ENCODE data around the gene HMCN2. TPM values are rescaled to one million over a fixed set of nuclear protein-coding genes. Genes with fewer than 3 reads are reported as not detected.

Gene HMCN2
- total and polyA plus RNA-seq, 9 donors: 0.12 to 4.2 (median 0.98) TPM

DNA sequence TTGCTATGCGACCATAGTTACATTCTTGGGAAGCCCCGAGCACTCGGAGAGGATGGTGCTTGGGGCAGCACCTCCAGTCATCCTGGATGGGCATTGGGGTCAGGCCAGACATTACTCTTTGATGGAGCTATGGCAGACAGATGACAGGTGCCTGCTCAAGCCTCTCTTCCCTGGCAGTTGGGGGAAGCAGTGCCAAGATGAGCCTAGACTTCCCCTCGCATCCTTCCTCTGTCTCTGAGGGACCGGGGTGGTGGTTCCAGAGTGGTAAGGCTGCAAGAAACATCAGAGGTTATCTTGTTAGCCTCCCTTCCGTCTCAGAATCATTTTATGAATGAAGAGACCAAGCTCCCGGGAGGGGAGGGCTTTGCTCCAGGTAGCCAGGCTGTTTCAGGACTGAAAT, 2.8 kb upstream of the HMCN2 start:
- Histone ChIP-seq H3K36me3 (no peaks in the 10 kb centered on the region), H3K9me3 (no peaks in the 10 kb centered on the region), H3K27ac (no peak overlapping the region), H3K4me1 (ENCODE audit: insufficient read depth) (no peaks in the 10 kb centered on the region), H3K4me3 (no peak overlapping the region), H3K27me3 (no peaks in the 10 kb centered on the region)
- TF ChIP-seq EP300 (IDR thresholded peaks at IDR 0.05) (no peak), POLR2A (IDR thresholded peaks at IDR 0.05) (no peak)
- TF ChIP-seq, protein P1, sequence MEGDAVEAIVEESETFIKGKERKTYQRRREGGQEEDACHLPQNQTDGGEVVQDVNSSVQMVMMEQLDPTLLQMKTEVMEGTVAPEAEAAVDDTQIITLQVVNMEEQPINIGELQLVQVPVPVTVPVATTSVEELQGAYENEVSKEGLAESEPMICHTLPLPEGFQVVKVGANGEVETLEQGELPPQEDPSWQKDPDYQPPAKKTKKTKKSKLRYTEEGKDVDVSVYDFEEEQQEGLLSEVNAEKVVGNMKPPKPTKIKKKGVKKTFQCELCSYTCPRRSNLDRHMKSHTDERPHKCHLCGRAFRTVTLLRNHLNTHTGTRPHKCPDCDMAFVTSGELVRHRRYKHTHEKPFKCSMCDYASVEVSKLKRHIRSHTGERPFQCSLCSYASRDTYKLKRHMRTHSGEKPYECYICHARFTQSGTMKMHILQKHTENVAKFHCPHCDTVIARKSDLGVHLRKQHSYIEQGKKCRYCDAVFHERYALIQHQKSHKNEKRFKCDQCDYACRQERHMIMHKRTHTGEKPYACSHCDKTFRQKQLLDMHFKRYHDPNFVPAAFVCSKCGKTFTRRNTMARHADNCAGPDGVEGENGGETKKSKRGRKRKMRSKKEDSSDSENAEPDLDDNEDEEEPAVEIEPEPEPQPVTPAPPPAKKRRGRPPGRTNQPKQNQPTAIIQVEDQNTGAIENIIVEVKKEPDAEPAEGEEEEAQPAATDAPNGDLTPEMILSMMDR (IDR thresholded peaks at IDR 0.05): no peak
- intact Hi-C loops (cut with DNase I): no loop called here
- WGBS, 3 donors: 73 to 86% (median 80%) methylated on average over 7 of the region's 7 CpGs
- no peak for DNase-seq

DNA sequence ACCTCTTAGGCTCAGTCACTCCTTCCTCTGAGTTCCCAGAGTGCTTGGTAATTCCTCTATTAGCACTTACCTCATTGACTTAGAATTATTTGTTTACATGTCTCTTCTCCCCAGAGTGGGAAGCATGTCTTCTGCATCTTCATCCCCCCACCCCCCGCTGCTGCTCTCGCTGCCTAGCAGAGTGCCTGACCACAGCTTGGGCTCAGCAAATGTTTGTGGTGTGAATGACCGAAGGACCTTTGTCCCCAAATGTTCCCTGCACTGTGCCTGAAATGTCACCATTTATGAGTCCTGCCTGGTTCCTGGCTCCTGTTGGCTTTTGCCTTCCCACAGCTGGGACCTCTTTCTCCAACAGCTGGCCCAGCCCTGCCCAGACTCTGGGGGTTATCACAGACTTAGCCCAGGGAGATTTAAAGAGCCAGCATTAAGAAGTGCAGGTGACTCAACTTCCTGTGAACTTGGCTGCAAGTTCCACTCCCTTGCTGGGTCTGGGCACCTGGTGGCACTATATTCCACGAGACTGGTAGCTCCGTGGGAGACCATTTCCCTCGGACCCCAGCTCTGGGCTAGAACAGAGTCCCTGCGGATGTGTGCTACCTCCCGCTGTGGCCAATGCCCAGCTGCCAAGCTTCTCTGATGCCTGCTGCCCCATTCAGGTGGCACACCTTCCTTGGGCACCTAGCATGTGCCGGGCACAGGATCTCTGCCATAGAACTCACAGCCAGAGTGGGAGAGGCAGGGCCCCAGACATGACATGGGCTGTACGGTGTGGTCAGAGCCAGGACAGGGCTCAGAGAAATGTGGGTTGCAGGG, 1.8 kb upstream of the HMCN2 start:
- no peak for DNase-seq
- intact Hi-C loops (cut with DNase I): no loop called here

DNA sequence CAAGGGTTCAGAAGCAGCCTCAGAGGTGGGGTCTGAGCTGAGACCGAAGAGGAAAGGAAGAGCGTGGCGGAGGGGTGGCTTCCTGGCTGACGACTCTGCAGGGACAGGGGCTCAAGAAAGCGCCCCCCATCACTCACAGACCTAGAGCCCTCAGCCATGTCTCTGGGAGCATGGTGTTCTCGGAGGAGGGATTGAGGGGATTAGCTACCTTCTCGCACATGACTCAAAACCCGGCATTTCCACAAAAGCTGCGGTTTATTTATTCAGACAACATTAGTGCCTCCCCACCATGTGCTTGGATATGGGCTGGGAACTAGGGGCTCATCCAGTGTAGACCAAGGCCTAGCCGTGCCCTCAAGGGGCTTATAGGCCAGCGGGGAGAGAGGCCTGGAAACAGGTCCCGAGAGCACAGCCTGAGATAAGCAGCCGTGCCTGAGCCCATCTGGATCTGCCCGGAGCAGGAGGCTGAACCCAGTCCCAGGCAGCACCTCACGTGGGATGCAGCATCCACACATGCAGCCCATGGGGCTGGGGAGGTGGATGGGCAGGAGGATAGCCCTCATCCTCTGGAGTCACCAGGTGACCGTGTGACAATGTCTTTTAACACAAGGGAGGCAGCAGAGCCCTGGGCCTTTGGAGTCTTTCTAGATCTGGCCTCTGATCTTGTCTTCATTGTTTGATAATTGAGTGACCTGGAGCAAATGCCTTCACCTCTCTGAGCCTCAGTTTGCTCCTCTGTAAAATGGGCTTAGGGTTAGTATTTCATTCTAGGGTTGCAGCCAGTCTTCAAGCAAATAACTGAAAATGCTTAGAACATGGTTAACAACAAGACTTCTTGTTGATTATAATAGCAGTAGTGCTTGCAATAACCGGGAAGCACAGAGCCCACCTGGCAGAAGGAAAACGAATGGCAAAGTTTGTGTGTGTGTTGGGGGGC, 878 bp upstream of the HMCN2 start:
- no peaks in the 10 kb centered on the region for H3K4me1 ChIP-seq (ENCODE audit: insufficient read depth)
- H3K27ac ChIP-seq: no peak overlapping the region
- DNase-seq: no peak
- H3K4me3 ChIP-seq: no peak overlapping the region
- no peaks in the 10 kb centered on the region for H3K9me3 ChIP-seq
- no peaks in the 10 kb centered on the region for H3K27me3 ChIP-seq
- no peaks in the 10 kb centered on the region for H3K36me3 ChIP-seq
- 57 to 64% (median 58%) methylated on average over 18 of the region's 18 CpGs for WGBS, 3 donors
- TF ChIP-seq EP300 (IDR thresholded peaks at IDR 0.05): no peak
- TF ChIP-seq, protein P1 (IDR thresholded peaks at IDR 0.05): no peak
- TF ChIP-seq POLR2A (IDR thresholded peaks at IDR 0.05): no peak
- intact Hi-C loops (cut with DNase I): no loop called here

More for the DNA sequence above, 1.8 kb upstream of the HMCN2 start:
- no peak overlapping the region for H3K4me3 ChIP-seq
- H3K9me3 ChIP-seq: no peaks in the 10 kb centered on the region
- 59 to 71% (median 67%) methylated on average over 10 of the region's 10 CpGs for WGBS, 3 donors
- no peaks in the 10 kb centered on the region for H3K27me3 ChIP-seq
- H3K27ac ChIP-seq: no peak overlapping the region
- H3K4me1 ChIP-seq (ENCODE audit: insufficient read depth): no peaks in the 10 kb centered on the region
- TF ChIP-seq, protein P1 (IDR thresholded peaks at IDR 0.05): no peak
- TF ChIP-seq EP300 (IDR thresholded peaks at IDR 0.05) (no peak), POLR2A (IDR thresholded peaks at IDR 0.05) (no peak)
- no peaks in the 10 kb centered on the region for H3K36me3 ChIP-seq

DNA sequence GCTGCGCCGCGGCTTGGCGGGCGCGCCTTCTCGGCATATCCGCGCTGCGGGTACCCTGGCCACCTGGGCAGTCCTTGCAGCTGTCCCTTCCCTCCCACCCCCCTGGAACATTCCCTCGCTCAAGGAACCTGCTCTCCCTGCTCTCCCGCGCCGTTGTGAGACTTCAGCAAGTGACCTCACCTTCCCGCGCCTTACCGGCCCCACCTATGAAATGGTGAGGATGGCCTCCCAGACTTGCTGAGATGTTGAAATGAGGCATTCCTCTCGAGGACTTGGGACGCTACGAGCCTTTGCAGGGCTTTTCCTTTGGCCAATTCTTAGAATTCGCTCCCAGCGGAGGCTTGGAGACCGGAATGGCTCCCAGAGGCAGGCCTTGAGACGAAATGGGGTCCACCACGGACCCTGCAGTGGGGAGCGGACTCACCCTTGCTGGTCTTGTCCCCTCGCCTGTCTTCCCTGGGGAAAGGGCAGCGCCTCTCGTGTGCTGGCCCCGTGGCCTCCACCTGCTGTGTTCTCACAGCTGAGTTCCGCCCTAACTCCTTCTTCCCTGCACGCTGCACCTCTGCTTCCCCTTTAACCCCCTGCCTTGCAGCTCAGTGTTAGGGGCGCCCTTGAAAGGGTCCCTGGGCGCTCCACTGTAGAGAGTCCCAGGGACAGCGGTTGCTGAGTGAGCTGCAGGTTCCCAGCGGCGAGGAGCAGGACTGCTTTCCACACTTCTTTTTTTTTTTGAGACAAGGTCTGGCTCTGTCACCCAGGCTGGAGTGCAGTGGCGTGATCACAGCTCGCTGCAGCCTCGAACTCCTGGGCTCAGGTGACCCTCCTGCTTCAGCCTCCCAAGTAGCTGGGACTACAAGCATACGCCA, 907 bp downstream of the HMCN2 start:
- no peaks in the 10 kb centered on the region for H3K27me3 ChIP-seq
- no peak for DNase-seq
- no peaks in the 10 kb centered on the region for H3K4me1 ChIP-seq (ENCODE audit: insufficient read depth)
- H3K27ac ChIP-seq: no peak overlapping the region
- no peak for TF ChIP-seq POLR2A (IDR thresholded peaks at IDR 0.05)
- no peak for TF ChIP-seq EP300 (IDR thresholded peaks at IDR 0.05)
- TF ChIP-seq, protein P1 (IDR thresholded peaks at IDR 0.05): no peak
- 22 to 36% (median 28%) methylated on average over 38 to 41 of the region's 41 CpGs for WGBS, 3 donors
- H3K9me3 ChIP-seq: no peaks in the 10 kb centered on the region
- H3K4me3 ChIP-seq: peak overlapping the region; percentile 24
- intact Hi-C loops (cut with DNase I): no loop called here
- no peaks in the 10 kb centered on the region for H3K36me3 ChIP-seq

Measured in ovary (tissue), 9 donors.